GM12874 (cell line): ENCODE results near the gene HMGCS1.

ENCODE experiments used
- CTCF ChIP-seq: IDR thresholded peaks from 2 replicates; pipeline ENCODE4 v1.5.1; 2011; ENCODE audit warnings: low read depth, mild to moderate bottlenecking, control low read depth, low read length, moderate library complexity; ENCODE audit not compliant: insufficient read depth

Gene HMGCS1

GRCh38 chr5:43332401-43332800, 19.2 kb upstream of the HMGCS1 start:
- no peak for TF ChIP-seq CTCF

GRCh38 chr5:43320846-43321245, 7.6 kb upstream of the HMGCS1 start:
- TF ChIP-seq CTCF = no peak

- no peak for TF ChIP-seq CTCF
Measured at GRCh38 chr5:43316421-43316820, 3.2 kb upstream of the HMGCS1 start.

GRCh38 chr5:43315682-43316081, 2.5 kb upstream of the HMGCS1 start:
- TF ChIP-seq CTCF = no peak

- no peak for TF ChIP-seq CTCF
Measured at GRCh38 chr5:43315263-43315662, 2.1 kb upstream of the HMGCS1 start.

- no peak for TF ChIP-seq CTCF
Measured at GRCh38 chr5:43314724-43315123, 1.5 kb upstream of the HMGCS1 start.

- no peak for TF ChIP-seq CTCF
Measured at GRCh38 chr5:43313854-43314457, 744 bp upstream of the HMGCS1 start.

- TF ChIP-seq CTCF = no peak
Measured at GRCh38 chr5:43312699-43313034, 545 bp downstream of the HMGCS1 start.
